H1 (cell line): Measurements from ENCODE around the gene BPHL. TPM values are rescaled to one million over a fixed set of nuclear protein-coding genes. Genes with fewer than 3 reads are reported as not detected.

ENCODE experiments used
- KDM1A ChIP-seq: fragments of 200-600, 300-600 bp; sonication (generic); IDR thresholded peaks from 2 replicates; pipeline ENCODE4 v1.7.1; 2016; ENCODE audit warnings: mild to moderate bottlenecking, low read length, borderline replicate concordance
- polyA plus RNA-seq, 7 experiments: library from polyadenylated mRNA; depleted of rRNA in 3 of 7; stranded (reverse) in 5 of 7; unstranded in 2 of 7; fragments of >200 nt in 5 of 7; fragments of 200-250 nt in 2 of 7; gene quantifications; 1 replicate in 5 of 7; 2 replicates in 1 of 7; 4 replicates in 1 of 7; pipeline versions ENCODE4 v1.2.1 to v1.2.3, GENCODE V29; 2011 to 2013; ENCODE audit warnings: missing spikeins in 2 of 7, mixed read lengths in 2 of 7
- total RNA-seq: library from RNA; stranded (reverse); fragmentation: NEBNext Ultra II Directional; extraction: Animal tissue kit (Norgen Biotek cat#: 25700); gene quantifications from 2 replicates; pipeline ENCODE4 v1.2.1, GENCODE V29; 2021
- TF ChIP-seq, protein P1 (sequence below): IDR thresholded peaks from 2 replicates; pipeline ENCODE4 v1.6.1; 2012; ENCODE audit warnings: low read length, inconsistent platforms
- TF ChIP-seq, protein P2 (sequence below), 3 experiments: IDR thresholded peaks; 1 replicate in 2 of 3; 2 replicates in 1 of 3; pipeline versions ENCODE4 v1.5.1 to v1.6.1; 2011; ENCODE audit warnings: low read length in 3 of 3, mild to moderate bottlenecking in 3 of 3, inconsistent platforms in 2 of 3, low read depth in 1 of 3, moderate library complexity in 1 of 3; ENCODE audit not compliant: insufficient read depth in 1 of 3; ENCODE audit errors: control extremely low read depth in 1 of 3

Gene BPHL
- total and polyA plus RNA-seq, 2 of the 8 experiments (the other 6 are each of a cell fraction or from before 2014, with no cell fraction given): 24.4 to 36.4 TPM

DNA sequence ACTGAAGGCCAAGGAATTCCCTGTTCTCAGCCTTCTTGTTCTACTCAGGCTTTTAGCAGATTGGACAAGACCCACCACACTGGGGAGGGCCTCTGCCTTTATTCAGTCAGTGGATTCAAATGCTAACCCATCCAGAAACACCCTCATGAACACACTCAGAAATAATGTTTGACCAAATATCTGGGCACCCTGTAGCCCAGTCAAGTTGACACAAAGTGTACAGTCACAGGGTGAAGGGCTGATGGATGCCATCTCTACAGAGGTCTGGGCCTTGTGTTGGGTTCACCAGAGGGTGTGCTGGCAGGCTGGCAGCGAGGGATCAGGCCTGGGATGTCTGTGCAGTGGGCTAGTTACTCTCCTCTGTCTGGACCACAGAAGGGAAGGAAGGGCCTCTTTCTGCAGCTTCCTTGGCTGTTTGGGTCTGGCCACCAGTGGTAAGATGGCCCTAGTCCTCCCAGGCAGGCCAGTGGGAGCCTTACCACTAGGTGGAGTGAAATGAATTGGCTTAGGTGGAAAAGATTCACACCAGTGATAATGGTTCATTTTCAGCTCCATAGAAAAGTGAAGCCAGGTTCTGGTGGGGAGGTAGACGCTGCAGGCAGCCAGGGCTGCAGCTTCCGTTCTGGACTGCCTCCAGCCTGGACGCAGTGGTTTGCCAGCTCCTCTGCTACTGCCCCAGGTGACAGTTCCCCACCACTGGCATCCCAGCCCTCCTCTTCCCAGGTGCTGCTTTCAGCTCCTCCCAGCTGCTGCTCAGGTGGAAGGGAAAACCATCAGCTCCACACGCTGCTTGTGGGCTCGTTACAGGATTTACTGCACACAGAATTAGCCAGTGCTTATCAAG lies 29.6 kb downstream of the BPHL start (continued):
- TF ChIP-seq, protein P1, sequence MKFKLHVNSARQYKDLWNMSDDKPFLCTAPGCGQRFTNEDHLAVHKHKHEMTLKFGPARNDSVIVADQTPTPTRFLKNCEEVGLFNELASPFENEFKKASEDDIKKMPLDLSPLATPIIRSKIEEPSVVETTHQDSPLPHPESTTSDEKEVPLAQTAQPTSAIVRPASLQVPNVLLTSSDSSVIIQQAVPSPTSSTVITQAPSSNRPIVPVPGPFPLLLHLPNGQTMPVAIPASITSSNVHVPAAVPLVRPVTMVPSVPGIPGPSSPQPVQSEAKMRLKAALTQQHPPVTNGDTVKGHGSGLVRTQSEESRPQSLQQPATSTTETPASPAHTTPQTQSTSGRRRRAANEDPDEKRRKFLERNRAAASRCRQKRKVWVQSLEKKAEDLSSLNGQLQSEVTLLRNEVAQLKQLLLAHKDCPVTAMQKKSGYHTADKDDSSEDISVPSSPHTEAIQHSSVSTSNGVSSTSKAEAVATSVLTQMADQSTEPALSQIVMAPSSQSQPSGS: no peak
- TF ChIP-seq KDM1A: no peak
- TF ChIP-seq, protein P2, sequence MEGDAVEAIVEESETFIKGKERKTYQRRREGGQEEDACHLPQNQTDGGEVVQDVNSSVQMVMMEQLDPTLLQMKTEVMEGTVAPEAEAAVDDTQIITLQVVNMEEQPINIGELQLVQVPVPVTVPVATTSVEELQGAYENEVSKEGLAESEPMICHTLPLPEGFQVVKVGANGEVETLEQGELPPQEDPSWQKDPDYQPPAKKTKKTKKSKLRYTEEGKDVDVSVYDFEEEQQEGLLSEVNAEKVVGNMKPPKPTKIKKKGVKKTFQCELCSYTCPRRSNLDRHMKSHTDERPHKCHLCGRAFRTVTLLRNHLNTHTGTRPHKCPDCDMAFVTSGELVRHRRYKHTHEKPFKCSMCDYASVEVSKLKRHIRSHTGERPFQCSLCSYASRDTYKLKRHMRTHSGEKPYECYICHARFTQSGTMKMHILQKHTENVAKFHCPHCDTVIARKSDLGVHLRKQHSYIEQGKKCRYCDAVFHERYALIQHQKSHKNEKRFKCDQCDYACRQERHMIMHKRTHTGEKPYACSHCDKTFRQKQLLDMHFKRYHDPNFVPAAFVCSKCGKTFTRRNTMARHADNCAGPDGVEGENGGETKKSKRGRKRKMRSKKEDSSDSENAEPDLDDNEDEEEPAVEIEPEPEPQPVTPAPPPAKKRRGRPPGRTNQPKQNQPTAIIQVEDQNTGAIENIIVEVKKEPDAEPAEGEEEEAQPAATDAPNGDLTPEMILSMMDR (IDR thresholded peaks at IDR 0.05; ENCODE audit: control extremely low read depth in 1 of 3, insufficient read depth in 1 of 3, low read depth in 1 of 3, low read length in 3 of 3): peak in 2 of 3 experiments; percentile 13 to 26; a peak in 2 of 4 replicates
